ENCODE data around the gene SLC4A5.

DNA sequence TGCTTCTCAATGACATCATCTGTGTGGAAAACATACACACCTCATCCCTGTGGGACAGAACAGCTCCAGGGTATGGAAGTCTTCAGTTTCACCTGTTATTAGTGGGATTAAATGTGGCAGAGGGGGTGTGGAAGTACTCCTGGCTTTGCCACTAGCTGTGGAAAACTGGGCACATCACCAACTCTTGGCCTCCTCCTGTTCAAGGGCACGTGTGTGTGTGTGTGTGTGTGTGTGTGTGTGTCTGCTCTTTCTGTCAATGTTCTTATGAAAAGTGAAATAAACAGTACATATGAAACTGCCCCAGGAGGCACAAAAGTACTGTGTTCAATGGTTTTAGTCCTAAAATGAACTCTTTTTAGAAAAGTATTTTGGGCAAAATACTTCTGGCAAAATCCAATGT is 78.9 kb downstream of the SLC4A5 start:
- TF ChIP-seq, protein P1, sequence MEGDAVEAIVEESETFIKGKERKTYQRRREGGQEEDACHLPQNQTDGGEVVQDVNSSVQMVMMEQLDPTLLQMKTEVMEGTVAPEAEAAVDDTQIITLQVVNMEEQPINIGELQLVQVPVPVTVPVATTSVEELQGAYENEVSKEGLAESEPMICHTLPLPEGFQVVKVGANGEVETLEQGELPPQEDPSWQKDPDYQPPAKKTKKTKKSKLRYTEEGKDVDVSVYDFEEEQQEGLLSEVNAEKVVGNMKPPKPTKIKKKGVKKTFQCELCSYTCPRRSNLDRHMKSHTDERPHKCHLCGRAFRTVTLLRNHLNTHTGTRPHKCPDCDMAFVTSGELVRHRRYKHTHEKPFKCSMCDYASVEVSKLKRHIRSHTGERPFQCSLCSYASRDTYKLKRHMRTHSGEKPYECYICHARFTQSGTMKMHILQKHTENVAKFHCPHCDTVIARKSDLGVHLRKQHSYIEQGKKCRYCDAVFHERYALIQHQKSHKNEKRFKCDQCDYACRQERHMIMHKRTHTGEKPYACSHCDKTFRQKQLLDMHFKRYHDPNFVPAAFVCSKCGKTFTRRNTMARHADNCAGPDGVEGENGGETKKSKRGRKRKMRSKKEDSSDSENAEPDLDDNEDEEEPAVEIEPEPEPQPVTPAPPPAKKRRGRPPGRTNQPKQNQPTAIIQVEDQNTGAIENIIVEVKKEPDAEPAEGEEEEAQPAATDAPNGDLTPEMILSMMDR (IDR thresholded peaks at IDR 0.05) = no peak
- TF ChIP-seq POLR2AphosphoS5 (IDR thresholded peaks at IDR 0.05) (no peak), EP300 (IDR thresholded peaks at IDR 0.05) (no peak), POLR2A (IDR thresholded peaks at IDR 0.05) (no peak)
